IPS-18c (cell line): ENCODE data around the gene ZMYM2.
"Not testable (repeated sequence)": the region's sequence is repeated elsewhere in the genome, so short reads cannot be mapped to it uniquely, and the experiment has no call there.

Source experiments
- H3K4me3 ChIP-seq: 2 replicates; pipeline ENCODE4 v1.7.0; 2013; ENCODE audit warnings: low read depth, mild to moderate bottlenecking, low read length, moderate library complexity; ENCODE audit not compliant: insufficient read depth
- H3K9me3 ChIP-seq: one replicate; pipeline ENCODE4 v1.6.1; 2013; ENCODE audit warnings: mild to moderate bottlenecking, low read length, moderate library complexity; ENCODE audit not compliant: control insufficient read depth, insufficient read depth

ZMYM2 gene

GRCh38 chr13:19974498-19975009 is 16.0 kb downstream of the ZMYM2 start:
- not testable (repeated sequence) for H3K9me3 ChIP-seq, H3K4me3 ChIP-seq

DNA sequence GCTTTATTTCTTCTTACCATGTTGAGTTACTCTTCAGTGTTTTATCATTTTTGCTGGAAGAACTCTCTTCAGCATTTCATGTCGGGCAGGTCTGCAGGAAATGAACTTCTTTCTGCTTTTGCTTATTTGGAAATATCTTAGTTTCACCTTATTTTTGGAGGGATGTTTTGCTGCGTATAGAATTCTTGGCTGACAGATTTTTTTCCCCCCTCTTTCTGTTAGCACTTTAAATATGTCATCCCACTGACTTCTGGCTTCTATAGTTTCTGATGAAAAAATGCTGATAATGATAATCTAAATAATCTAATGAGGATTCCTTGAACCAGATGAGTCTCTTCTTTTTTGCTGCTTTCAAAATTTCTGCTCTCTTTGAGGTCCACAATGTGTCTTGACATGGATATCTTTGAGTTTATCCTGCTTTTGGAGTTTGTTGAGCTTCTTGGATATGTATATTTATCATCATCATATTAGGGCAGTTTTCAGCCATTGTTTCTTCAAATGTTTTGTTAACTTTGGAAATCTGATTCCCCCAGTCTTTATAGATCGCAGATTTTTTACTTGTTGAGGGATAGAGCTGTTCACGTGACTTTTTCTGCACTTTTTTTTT is 20.4 kb downstream of the ZMYM2 start:
- Histone ChIP-seq H3K9me3 (no peaks in the 10 kb centered on the region), H3K4me3 (no peak overlapping the region)

GRCh38 chr13:19981685-19982238 is 23.2 kb downstream of the ZMYM2 start:
- H3K9me3 ChIP-seq = no peaks in the 10 kb centered on the region
- H3K4me3 ChIP-seq = no peak overlapping the region

GRCh38 chr13:19982447-19983043 is 24.0 kb downstream of the ZMYM2 start:
- H3K9me3 ChIP-seq = no peaks in the 10 kb centered on the region

GRCh38 chr13:19984430-19985218 is 26.1 kb downstream of the ZMYM2 start:
- no peak overlapping the region for H3K4me3 ChIP-seq
- H3K9me3 ChIP-seq = no peaks in the 10 kb centered on the region

More at GRCh38 chr13:19982447-19983043, 24.0 kb downstream of the ZMYM2 start:
- no peak overlapping the region for H3K4me3 ChIP-seq

- H3K4me3 ChIP-seq = no peak overlapping the region
- no peaks in the 10 kb centered on the region for H3K9me3 ChIP-seq
These were observed 26.7 kb downstream of the ZMYM2 start for GRCh38 chr13:19985219-19985556.

- H3K4me3 ChIP-seq = no peak overlapping the region
These were observed 33.0 kb downstream of the ZMYM2 start for GRCh38 chr13:19991531-19991930.

GRCh38 chr13:19993024-19993423 is 34.5 kb downstream of the ZMYM2 start:
- peaks cover 3% of the 10 kb centered on the region for H3K9me3 ChIP-seq

More at GRCh38 chr13:19991531-19991930, 33.0 kb downstream of the ZMYM2 start:
- H3K9me3 ChIP-seq = no peaks in the 10 kb centered on the region

GRCh38 chr13:19998960-19999359 is 40.4 kb downstream of the ZMYM2 start:
- Histone ChIP-seq H3K9me3 (peaks cover 3% of the 10 kb centered on the region), H3K4me3 (no peak overlapping the region)

More at GRCh38 chr13:19993024-19993423, 34.5 kb downstream of the ZMYM2 start:
- no peak overlapping the region for H3K4me3 ChIP-seq

DNA sequence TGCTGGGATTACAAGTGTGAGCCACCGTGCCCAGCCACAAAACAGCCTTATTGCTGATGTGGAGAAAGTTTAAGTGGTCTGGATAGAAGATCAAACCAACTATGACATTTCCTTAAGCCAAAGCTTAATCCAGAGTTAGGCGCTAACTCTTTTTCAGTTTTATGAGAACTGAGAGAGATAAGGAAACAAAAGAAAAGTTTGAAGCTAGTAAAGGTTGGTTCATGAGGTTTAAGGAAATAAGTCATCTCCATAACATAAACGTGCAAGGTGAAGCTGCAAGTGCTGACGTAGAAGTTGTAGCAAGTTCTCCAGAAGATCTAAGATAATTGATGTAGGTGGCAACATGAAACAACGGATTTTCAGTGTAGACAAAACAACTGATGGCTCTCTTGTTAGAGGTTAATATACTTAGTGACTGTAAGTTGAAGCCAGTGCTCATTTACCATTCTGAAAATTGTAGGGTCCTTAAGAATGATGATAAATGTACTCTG is 41.6 kb downstream of the ZMYM2 start:
- H3K9me3 ChIP-seq = peaks cover 3% of the 10 kb centered on the region
- H3K4me3 ChIP-seq = no peak overlapping the region

DNA sequence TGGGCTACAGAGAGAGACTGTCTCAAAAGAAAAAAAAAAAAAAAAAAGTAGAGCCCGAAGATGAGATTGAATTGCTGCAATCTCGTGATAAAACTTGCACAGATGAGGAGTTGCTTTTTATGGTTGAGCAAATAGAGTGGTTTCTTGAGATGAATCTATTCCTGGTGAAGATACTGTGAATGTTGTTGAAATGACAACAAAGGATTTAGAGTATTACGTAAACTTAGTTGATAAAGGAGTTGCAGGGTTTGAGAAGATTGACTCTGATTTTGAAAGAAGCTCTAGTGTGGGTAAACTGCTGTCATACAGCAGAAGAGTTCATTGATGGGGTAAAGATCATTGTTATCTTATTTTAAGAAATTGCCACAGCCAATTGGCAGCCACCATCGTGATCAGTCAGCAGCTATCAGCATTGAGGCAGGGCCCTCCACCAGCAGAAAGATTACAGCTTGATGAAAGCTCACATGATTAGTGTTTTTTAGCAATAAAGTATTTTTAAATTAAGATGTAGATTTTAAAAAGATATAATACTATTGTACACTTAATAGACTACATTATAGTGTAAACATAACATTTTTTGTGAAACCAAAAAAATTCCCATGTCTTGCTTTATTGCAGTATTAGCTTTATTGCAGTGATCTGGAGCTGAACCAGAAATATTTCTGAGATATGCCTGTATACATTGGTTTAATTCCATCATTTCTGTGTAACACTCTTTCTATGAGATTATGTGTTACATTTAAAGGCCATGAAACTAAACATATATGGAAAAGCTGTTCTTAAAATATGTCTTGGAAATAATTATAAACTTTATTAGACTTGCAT is 43.1 kb downstream of the ZMYM2 start:
- no peak overlapping the region for H3K4me3 ChIP-seq

GRCh38 chr13:20002787-20003186 is 44.3 kb downstream of the ZMYM2 start:
- no peaks in the 10 kb centered on the region for H3K9me3 ChIP-seq

More for the DNA sequence above, 43.1 kb downstream of the ZMYM2 start:
- peaks cover 3% of the 10 kb centered on the region for H3K9me3 ChIP-seq

GRCh38 chr13:20006206-20006605 is 47.7 kb downstream of the ZMYM2 start:
- H3K4me3 ChIP-seq = no peak overlapping the region

More at GRCh38 chr13:20002787-20003186, 44.3 kb downstream of the ZMYM2 start:
- no peak overlapping the region for H3K4me3 ChIP-seq

GRCh38 chr13:20015763-20016162 is 57.2 kb downstream of the ZMYM2 start:
- Histone ChIP-seq H3K4me3 (no peak overlapping the region), H3K9me3 (no peaks in the 10 kb centered on the region)

More at GRCh38 chr13:20006206-20006605, 47.7 kb downstream of the ZMYM2 start:
- H3K9me3 ChIP-seq = no peaks in the 10 kb centered on the region

DNA sequence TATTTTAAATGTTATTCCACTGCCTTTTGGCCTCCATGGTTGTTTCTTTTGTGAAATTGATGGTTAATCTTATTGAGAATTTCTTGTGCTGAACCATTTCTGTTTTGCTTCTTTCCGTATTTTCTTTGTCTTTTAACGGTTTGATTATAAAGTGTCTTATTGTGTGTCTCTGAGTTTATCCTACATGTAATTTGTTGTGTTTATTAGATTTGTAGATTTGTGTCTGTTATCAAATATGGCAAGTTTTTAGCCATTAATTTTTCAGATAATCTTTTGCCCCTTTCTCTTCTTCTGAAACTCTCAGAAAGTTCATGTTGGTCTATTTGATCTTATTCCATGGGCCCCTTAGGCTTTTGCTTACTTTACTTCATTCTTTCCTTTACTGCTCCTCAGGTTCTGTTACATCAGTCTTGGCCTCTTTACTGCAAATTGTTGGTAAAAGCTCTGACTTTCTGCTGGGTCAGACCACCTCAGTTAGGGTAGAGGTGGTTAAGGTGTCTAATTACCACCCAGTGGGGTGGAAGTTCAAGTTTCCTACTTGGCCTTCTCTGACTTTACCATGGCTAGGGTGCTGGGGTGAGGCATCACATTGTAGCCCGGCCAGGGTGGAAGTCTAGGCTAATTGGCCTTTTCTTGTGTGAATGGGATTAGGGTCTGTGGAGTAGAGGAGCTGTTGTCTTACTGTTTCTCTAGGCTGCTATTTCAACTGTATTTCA is 58.3 kb downstream of the ZMYM2 start:
- no peaks in the 10 kb centered on the region for H3K9me3 ChIP-seq
- H3K4me3 ChIP-seq = no peak overlapping the region

DNA sequence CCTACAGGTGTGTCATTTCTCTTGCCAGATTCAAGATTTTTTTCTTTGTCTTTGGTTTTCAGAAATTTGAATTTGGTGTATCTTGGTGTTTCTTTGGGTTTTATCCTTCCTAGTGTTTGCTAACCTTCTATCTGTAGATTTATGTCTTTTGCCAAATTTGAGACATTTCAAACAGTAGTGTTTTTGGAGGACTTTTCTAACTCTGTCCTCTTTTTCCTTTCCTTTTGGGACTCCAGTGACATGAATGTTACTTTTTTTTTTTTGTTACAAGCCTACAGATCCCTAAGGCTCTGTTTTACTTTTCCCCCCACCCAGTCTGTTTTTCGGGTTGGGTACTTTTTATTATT is 58.8 kb downstream of the ZMYM2 start:
- H3K9me3 ChIP-seq = no peaks in the 10 kb centered on the region
- H3K4me3 ChIP-seq = no peak overlapping the region
